Uterus (tissue), 4 donors: ENCODE measurements around the gene CEP83. TPM values are rescaled to one million over a fixed set of nuclear protein-coding genes. Genes with fewer than 3 reads are reported as not detected.

Experiments used
- DNase-seq, 2 donors: peaks; one replicate each; pipeline ENCODE4 v3.0.0-alpha.2; 2019 to 2020
- H3K27ac ChIP-seq, 2 donors: fragments of 200-600 bp; sonication (generic); 1 replicate in 1 of 2; 2 replicates in 1 of 2; pipeline ENCODE4 v1.5.1; 2016 to 2018
- H3K27me3 ChIP-seq, 2 donors: fragments of 200-600 bp; sonication (generic); one replicate each; pipeline ENCODE4 v1.5.1; 2018 to 2019; ENCODE audit warnings: control low read depth in 1 of 2
- H3K36me3 ChIP-seq, 2 donors: fragments of 200-600 bp; sonication (generic); one replicate each; pipeline ENCODE4 v1.5.1; 2019; ENCODE audit warnings: control low read depth in 1 of 2
- H3K4me1 ChIP-seq, 2 donors: fragments of 200-600 bp; sonication (generic); one replicate each; pipeline ENCODE4 v1.5.1; 2018 to 2019; ENCODE audit warnings: control low read depth in 1 of 2
- H3K4me3 ChIP-seq, 2 donors: fragments of 200-600 bp; sonication (generic); 1 replicate in 1 of 2; 2 replicates in 1 of 2; pipeline ENCODE4 v1.5.1; 2018 to 2019; ENCODE audit warnings: mild to moderate bottlenecking in 1 of 2
- H3K9me3 ChIP-seq, 2 donors: fragments of 200-600 bp; sonication (generic); one replicate each; pipeline ENCODE4 v1.5.1; 2019; ENCODE audit warnings: control low read depth in 1 of 2
- CTCF ChIP-seq, 4 experiments: fragments of 200-600 bp in 2 of 4; fragments of 450-650 bp in 2 of 4; sonication (generic) in 2 of 4; IDR thresholded peaks; one replicate each; pipeline ENCODE4 v1.5.1; 2016 to 2019; ENCODE audit warnings: antibody characterized with exemption in 4 of 4, mild to moderate bottlenecking in 2 of 4, moderate library complexity in 1 of 4
- POLR2A ChIP-seq, 2 donors: fragments of 450-650 bp; IDR thresholded peaks; one replicate each; pipeline ENCODE4 v1.6.1; 2016; ENCODE audit warnings: antibody characterized with exemption in 2 of 2, mild to moderate bottlenecking in 1 of 2, moderate library complexity in 1 of 2
- intact Hi-C: fragments of 100-400 bp; cut with DNase I; formaldehyde crosslinking; loops from one replicate; pipeline ENCODE4 v1.15.1; 2023; ENCODE audit warnings: low total_unique reads
- total RNA-seq, 4 donors: library from RNA; depleted of rRNA in 3 of 4; stranded (reverse); fragments of >200 nt in 3 of 4; gene quantifications; one replicate each; pipeline versions ENCODE4 v1.1.0 to v1.2.4, GENCODE V29; 2014 to 2023
- donor health status: DM: yes; HTN: yes; CAD: no.

The CEP83 gene
- total RNA-seq, 4 donors from 2014 or later, result 14.7 to 40.7 (median 33.2) TPM

DNA sequence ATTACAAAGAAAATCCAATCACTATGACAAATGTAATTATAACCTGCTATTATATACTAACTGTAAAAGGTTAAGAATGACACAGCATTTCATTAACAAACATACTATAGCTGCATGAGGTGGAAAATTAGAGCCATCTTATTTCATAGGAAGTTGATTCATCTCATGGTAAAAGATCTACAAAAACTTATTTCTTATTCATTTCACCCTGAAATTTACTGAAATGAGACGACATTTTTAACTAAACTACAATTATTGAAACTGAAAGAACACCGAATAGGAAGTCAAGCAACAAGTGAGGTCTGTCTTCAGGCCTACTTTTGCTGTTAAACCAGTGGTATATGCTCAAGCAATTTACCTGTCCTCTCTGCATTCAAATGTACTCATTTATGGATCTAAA is 87.2 kb downstream of the CEP83 start:
- Histone ChIP-seq H3K4me1 (no peaks in the 10 kb centered on the region), H3K9me3 (no peaks in the 10 kb centered on the region), H3K27ac (no peak overlapping the region), H3K36me3 (no peaks in the 10 kb centered on the region), H3K27me3 (no peaks in the 10 kb centered on the region), H3K4me3 (no peak overlapping the region)
- no peak for TF ChIP-seq POLR2A (IDR thresholded peaks at IDR 0.05)
- TF ChIP-seq CTCF (IDR thresholded peaks at IDR 0.05), result no peak
- no peak for DNase-seq
- intact Hi-C loops, result no loop called here

- Histone ChIP-seq H3K4me3 (no peak overlapping the region), H3K9me3 (peaks cover 0 to 10% of the 10 kb centered on the region in 2 donors), H3K36me3 (no peaks in the 10 kb centered on the region), H3K27ac (no peak overlapping the region), H3K27me3 (no peaks in the 10 kb centered on the region), H3K4me1 (no peaks in the 10 kb centered on the region)
- TF ChIP-seq CTCF (IDR thresholded peaks at IDR 0.05), result no peak
- TF ChIP-seq POLR2A (IDR thresholded peaks at IDR 0.05), result no peak
- intact Hi-C loops, result no loop called here
- no peak for DNase-seq
These were observed 97.0 kb downstream of the CEP83 start for GRCh38 chr12:94362653-94363052.

GRCh38 chr12:94359761-94360160 is 99.9 kb downstream of the CEP83 start:
- intact Hi-C loops, result no loop called here
- TF ChIP-seq POLR2A (IDR thresholded peaks at IDR 0.05), result no peak
- TF ChIP-seq CTCF (IDR thresholded peaks at IDR 0.05), result no peak
- no peaks in the 10 kb centered on the region for H3K36me3 ChIP-seq

GRCh38 chr12:94353130-94353529 is 106.5 kb downstream of the CEP83 start:
- Histone ChIP-seq H3K27me3 (no peaks in the 10 kb centered on the region), H3K9me3 (peaks cover 0 to 24% of the 10 kb centered on the region in 2 donors), H3K4me3 (no peak overlapping the region), H3K36me3 (no peaks in the 10 kb centered on the region), H3K4me1 (no peaks in the 10 kb centered on the region), H3K27ac (no peak overlapping the region)
- TF ChIP-seq POLR2A (IDR thresholded peaks at IDR 0.05) (no peak), CTCF (IDR thresholded peaks at IDR 0.05) (no peak)
- intact Hi-C loops, result no loop called here
- DNase-seq, result no peak

More at GRCh38 chr12:94359761-94360160, 99.9 kb downstream of the CEP83 start:
- Histone ChIP-seq H3K9me3 (peaks cover 0 to 10% of the 10 kb centered on the region in 2 donors), H3K4me3 (no peak overlapping the region), H3K4me1 (no peaks in the 10 kb centered on the region), H3K27me3 (no peaks in the 10 kb centered on the region), H3K27ac (no peak overlapping the region)
- DNase-seq, result no peak

GRCh38 chr12:94340573-94340972 is 119.1 kb downstream of the CEP83 start:
- DNase-seq, result no peak
- TF ChIP-seq CTCF (IDR thresholded peaks at IDR 0.05) (no peak), POLR2A (IDR thresholded peaks at IDR 0.05) (no peak)
- Histone ChIP-seq H3K27me3 (no peaks in the 10 kb centered on the region), H3K4me1 (no peaks in the 10 kb centered on the region), H3K36me3 (no peaks in the 10 kb centered on the region), H3K9me3 (no peaks in the 10 kb centered on the region), H3K4me3 (no peak overlapping the region), H3K27ac (no peak overlapping the region)
- intact Hi-C loops, result no loop called here
